ENCODE measurements around the gene LEP. TPM values are rescaled to one million over a fixed set of nuclear protein-coding genes. Genes with fewer than 3 reads are reported as not detected.

The LEP gene
- total RNA-seq, 1 experiment from 2014 or later = not detected

DNA sequence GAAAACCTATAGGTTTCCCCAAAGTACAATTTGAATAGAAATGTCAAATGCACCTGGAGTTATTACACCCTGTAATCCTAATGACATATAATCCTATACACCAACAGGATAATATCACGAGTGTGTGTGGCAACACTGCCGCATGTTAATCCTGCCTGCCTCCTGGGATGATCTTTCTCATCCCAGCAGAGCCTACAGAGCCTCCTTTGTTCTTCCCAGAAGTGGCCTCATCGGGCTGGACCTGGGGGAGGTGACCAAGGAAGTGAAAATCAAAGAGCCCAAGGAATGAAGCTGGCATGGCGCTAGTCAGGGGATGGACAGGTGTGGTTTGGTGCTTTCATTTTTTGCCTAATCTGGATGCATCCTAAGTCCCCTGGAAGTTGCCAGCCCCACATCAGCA lies 29.5 kb upstream of the LEP start:
- TF ChIP-seq ZFX (IDR thresholded peaks at IDR 0.05) (no peak), SP1 (IDR thresholded peaks at IDR 0.05; ENCODE audit: low read depth) (no peak), SRF (IDR thresholded peaks at IDR 0.05; ENCODE audit: low read depth) (no peak), EZH2 (IDR thresholded peaks at IDR 0.05) (no peak), RAD21 (IDR thresholded peaks at IDR 0.05; ENCODE audit: low read depth) (no peak), ELF1 (IDR thresholded peaks at IDR 0.05; ENCODE audit: borderline replicate concordance, low read depth) (no peak), YY1 (IDR thresholded peaks at IDR 0.05; ENCODE audit: extremely low read depth, insufficient replicate concordance, low read depth, low read length) (no peak), EGR1 (IDR thresholded peaks at IDR 0.05; ENCODE audit: low read depth) (no peak)
- TF ChIP-seq, protein P1, sequence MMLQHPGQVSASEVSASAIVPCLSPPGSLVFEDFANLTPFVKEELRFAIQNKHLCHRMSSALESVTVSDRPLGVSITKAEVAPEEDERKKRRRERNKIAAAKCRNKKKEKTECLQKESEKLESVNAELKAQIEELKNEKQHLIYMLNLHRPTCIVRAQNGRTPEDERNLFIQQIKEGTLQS (IDR thresholded peaks at IDR 0.05) = no peak
- TF ChIP-seq, protein P2, sequence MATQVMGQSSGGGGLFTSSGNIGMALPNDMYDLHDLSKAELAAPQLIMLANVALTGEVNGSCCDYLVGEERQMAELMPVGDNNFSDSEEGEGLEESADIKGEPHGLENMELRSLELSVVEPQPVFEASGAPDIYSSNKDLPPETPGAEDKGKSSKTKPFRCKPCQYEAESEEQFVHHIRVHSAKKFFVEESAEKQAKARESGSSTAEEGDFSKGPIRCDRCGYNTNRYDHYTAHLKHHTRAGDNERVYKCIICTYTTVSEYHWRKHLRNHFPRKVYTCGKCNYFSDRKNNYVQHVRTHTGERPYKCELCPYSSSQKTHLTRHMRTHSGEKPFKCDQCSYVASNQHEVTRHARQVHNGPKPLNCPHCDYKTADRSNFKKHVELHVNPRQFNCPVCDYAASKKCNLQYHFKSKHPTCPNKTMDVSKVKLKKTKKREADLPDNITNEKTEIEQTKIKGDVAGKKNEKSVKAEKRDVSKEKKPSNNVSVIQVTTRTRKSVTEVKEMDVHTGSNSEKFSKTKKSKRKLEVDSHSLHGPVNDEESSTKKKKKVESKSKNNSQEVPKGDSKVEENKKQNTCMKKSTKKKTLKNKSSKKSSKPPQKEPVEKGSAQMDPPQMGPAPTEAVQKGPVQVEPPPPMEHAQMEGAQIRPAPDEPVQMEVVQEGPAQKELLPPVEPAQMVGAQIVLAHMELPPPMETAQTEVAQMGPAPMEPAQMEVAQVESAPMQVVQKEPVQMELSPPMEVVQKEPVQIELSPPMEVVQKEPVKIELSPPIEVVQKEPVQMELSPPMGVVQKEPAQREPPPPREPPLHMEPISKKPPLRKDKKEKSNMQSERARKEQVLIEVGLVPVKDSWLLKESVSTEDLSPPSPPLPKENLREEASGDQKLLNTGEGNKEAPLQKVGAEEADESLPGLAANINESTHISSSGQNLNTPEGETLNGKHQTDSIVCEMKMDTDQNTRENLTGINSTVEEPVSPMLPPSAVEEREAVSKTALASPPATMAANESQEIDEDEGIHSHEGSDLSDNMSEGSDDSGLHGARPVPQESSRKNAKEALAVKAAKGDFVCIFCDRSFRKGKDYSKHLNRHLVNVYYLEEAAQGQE (IDR thresholded peaks at IDR 0.05; ENCODE audit: low read depth) = no peak
- TF ChIP-seq, protein P3, sequence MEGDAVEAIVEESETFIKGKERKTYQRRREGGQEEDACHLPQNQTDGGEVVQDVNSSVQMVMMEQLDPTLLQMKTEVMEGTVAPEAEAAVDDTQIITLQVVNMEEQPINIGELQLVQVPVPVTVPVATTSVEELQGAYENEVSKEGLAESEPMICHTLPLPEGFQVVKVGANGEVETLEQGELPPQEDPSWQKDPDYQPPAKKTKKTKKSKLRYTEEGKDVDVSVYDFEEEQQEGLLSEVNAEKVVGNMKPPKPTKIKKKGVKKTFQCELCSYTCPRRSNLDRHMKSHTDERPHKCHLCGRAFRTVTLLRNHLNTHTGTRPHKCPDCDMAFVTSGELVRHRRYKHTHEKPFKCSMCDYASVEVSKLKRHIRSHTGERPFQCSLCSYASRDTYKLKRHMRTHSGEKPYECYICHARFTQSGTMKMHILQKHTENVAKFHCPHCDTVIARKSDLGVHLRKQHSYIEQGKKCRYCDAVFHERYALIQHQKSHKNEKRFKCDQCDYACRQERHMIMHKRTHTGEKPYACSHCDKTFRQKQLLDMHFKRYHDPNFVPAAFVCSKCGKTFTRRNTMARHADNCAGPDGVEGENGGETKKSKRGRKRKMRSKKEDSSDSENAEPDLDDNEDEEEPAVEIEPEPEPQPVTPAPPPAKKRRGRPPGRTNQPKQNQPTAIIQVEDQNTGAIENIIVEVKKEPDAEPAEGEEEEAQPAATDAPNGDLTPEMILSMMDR (IDR thresholded peaks at IDR 0.05 in 2 of 3, conservative IDR thresholded peaks at IDR 0.05 in 1 of 3; ENCODE audit: borderline replicate concordance in 1 of 3, insufficient read depth in 1 of 3, low read depth in 2 of 3, low read length in 2 of 3) = no peak
- no TSS peak for BruUV-seq (replicated peaks)
- intact Hi-C loops (cut with micrococcal nuclease) = no loop called here
- H3K27me3 ChIP-seq (ENCODE audit: insufficient read depth, low read length) = no peaks in the 10 kb centered on the region; the same call in 1 of the 2 replicates
- H3K4me3 ChIP-seq (replicated peaks in 1 of 2; ENCODE audit: low read depth in 1 of 2, low read length in 2 of 2) = no peak overlapping the region
- no peak overlapping the region for H3K27ac ChIP-seq (ENCODE audit: low read depth, low read length)
- H3K4me2 ChIP-seq (ENCODE audit: low read length) = no peak overlapping the region
- ATAC-seq (no peak), DNase-seq (ENCODE audit: low read depth, low spot score) (no peak)
- H3K9ac ChIP-seq (ENCODE audit: low read length) = no peak overlapping the region
- RAD21 ChIA-PET (ENCODE audit: low non-redundant PET in 1 of 2, low total read pairs in 2 of 2, uncharacterized antibody in 2 of 2, unreplicated experiment in 2 of 2) = interaction anchor here in 1 of 2 experiments (0.7 kb wide), 1 partner anchor 503 kb away, joined by 3 read pairs; no protein-coding TSS in a partner anchor
- no peaks in the 10 kb centered on the region for H4K20me1 ChIP-seq (ENCODE audit: insufficient read depth)
- H3K9me3 ChIP-seq (ENCODE audit: control insufficient read depth in 1 of 2, insufficient read depth in 1 of 2, low read depth in 1 of 2, low read length in 2 of 2) = no peaks in the 10 kb centered on the region
- H2AFZ ChIP-seq (ENCODE audit: low read depth, low read length, poor library complexity, severe bottlenecking) = no peak overlapping the region
- H3K4me1 ChIP-seq (ENCODE audit: control insufficient read depth in 1 of 2, insufficient read depth in 2 of 2, low read length in 2 of 2) = no peaks in the 10 kb centered on the region
- CTCF ChIA-PET = no interaction called here
- POLR2A ChIA-PET = no interaction called here
- no peaks in the 10 kb centered on the region for H3K9me2 ChIP-seq (ENCODE audit: insufficient read depth)
- no peaks in the 10 kb centered on the region for H3K79me2 ChIP-seq (ENCODE audit: insufficient read depth, low read length)
- H3K36me3 ChIP-seq (ENCODE audit: control insufficient read depth in 1 of 2, insufficient read depth in 2 of 2, low read length in 2 of 2) = no peaks in the 10 kb centered on the region
